Testis (tissue), 2 donors: ENCODE data around the gene ERCC3.

ENCODE experiments used
- CTCF ChIP-seq, 3 experiments: fragments of 450-650 bp in 2 of 3; fragments of 200-600 bp in 1 of 3; sonication (generic) in 1 of 3; IDR thresholded peaks; one replicate each; pipeline ENCODE4 v1.5.1; 2016 to 2019; ENCODE audit warnings: antibody characterized with exemption in 3 of 3, mild to moderate bottlenecking in 2 of 3, moderate library complexity in 1 of 3
- POLR2A ChIP-seq: fragments of 450-650 bp; IDR thresholded peaks from one replicate; pipeline ENCODE4 v1.6.1; 2017; ENCODE audit warnings: antibody characterized with exemption, mild to moderate bottlenecking, moderate library complexity

DNA sequence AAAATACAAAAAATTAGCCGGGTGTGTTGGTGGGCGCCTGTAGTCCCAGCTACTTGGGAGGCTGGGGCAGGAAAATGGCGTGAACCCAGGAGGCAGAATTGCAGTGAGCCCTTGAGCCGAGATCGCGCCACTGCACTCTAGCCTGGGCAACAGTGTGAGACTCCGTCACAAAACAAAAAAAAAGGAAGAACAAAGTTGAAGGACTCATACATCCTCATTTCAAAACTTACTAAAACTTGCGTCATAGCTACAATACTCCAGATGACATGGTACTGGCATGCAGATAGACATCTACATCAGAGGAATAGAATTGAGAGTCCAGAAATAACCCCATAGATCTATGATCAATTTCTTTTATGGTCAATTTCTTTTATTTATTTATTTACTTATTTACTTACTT is 60.2 kb downstream of the ERCC3 start:
- no peak for TF ChIP-seq CTCF (IDR thresholded peaks at IDR 0.05)
- no peak for TF ChIP-seq POLR2A
